Measurements from ENCODE around the gene GDPD5. TPM values are rescaled to one million over a fixed set of nuclear protein-coding genes. Genes with fewer than 3 reads are reported as not detected.

The GDPD5 gene
- total and polyA plus RNA-seq, 9 of the 15 experiments (the other 6 are each of a cell fraction or from before 2014, with no cell fraction given), result 0.32 to 27.3 (median 8.0) TPM

GRCh38 chr11:75474878-75475766 lies 50.6 kb downstream of the GDPD5 start (continued):
- TF ChIP-seq MGA (IDR thresholded peaks at IDR 0.05) (no peak), DEAF1 (CRISPR knock-in tag; IDR thresholded peaks at IDR 0.05) (no peak), VEZF1 (CRISPR knock-in tag; IDR thresholded peaks at IDR 0.05) (peak; percentile 47; the same call in 1 of the 2 replicates), TRIM28 (IDR thresholded peaks at IDR 0.05) (no peak), MCM3 (IDR thresholded peaks at IDR 0.05) (no peak), THAP7 (CRISPR knock-in tag; IDR thresholded peaks at IDR 0.05) (no peak), ZSCAN32 (CRISPR knock-in tag; IDR thresholded peaks at IDR 0.05) (no peak), MAX (CRISPR knock-in tag; IDR thresholded peaks at IDR 0.05) (peak; percentile 34; the same call in 1 of the 2 replicates), PHF21A (IDR thresholded peaks at IDR 0.05; ENCODE audit: borderline replicate concordance, low read depth) (no peak), HDAC1 (IDR thresholded peaks at IDR 0.05) (peak; percentile 47 to 66; a peak in 3 of 4 replicates)
